Activated naive CD4-positive, alpha-beta T cell treated with anti-CD3 and anti-CD28 coated beads for 36 hours (primary cell): ENCODE measurements around the gene SLC5A10. TPM values are rescaled to one million over a fixed set of nuclear protein-coding genes. Genes with fewer than 3 reads are reported as not detected.

Experiments
- CTCF ChIA-PET: fragments of 350-600 bp; sonication (Branson Sonifier 250); formaldehyde crosslinking; loops from one replicate; lab custom pipeline; 2021; ENCODE audit warnings: antibody characterized with exemption; lab: Charles Lee
- DNase-seq: peaks from one replicate; pipeline ENCODE4 v3.0.0-alpha.2; 2020
- H3K27ac Mint-ChIP-seq: one replicate; pipeline ENCODE4 v1.8.0; 2021; ENCODE audit warnings: mild to moderate bottlenecking, mixed read lengths
- H3K27me3 Mint-ChIP-seq: one replicate; pipeline ENCODE4 v1.8.0; 2021; ENCODE audit warnings: low read depth, mixed read lengths
- H3K36me3 Mint-ChIP-seq: one replicate; pipeline ENCODE4 v1.8.0; 2021; ENCODE audit warnings: low read depth, mixed read lengths
- H3K4me1 Mint-ChIP-seq: one replicate; pipeline ENCODE4 v1.8.0; 2021; ENCODE audit warnings: low read depth, mixed read lengths
- H3K4me3 Mint-ChIP-seq: one replicate; pipeline ENCODE4 v1.8.0; 2021; ENCODE audit warnings: mild to moderate bottlenecking, moderate library complexity, mixed read lengths
- H3K9me3 Mint-ChIP-seq: one replicate; pipeline ENCODE4 v1.8.0; 2021; ENCODE audit warnings: mixed read lengths
- intact Hi-C: fragments of 100-400 bp; cut with micrococcal nuclease; formaldehyde crosslinking; loops from one replicate; pipeline ENCODE4 v1.15.1; 2023
- total RNA-seq, 2 experiments: library from RNA; stranded (reverse); gene quantifications; one replicate each; pipeline ENCODE4 v1.2.3, GENCODE V29; 2021

Gene SLC5A10
- total RNA-seq, 2 experiments from 2014 or later: not detected

- CTCF ChIA-PET: no interaction called here
- H3K27me3 Mint-ChIP-seq: no peaks in the 10 kb centered on the region
- H3K4me1 Mint-ChIP-seq: no peaks in the 10 kb centered on the region
- no peak for DNase-seq
- H3K4me3 Mint-ChIP-seq: no peak overlapping the region
- intact Hi-C loops: no loop called here
- no peak overlapping the region for H3K27ac Mint-ChIP-seq
- peaks cover 18% of the 10 kb centered on the region for H3K36me3 Mint-ChIP-seq
- H3K9me3 Mint-ChIP-seq: no peaks in the 10 kb centered on the region
Measured at GRCh38 chr17:18981335-18981641, 29.3 kb downstream of the SLC5A10 start.

GRCh38 chr17:18981642-18982424 lies 29.9 kb downstream of the SLC5A10 start:
- no peaks in the 10 kb centered on the region for H3K9me3 Mint-ChIP-seq
- peaks cover 14% of the 10 kb centered on the region for H3K36me3 Mint-ChIP-seq
- no peaks in the 10 kb centered on the region for H3K27me3 Mint-ChIP-seq
- no peaks in the 10 kb centered on the region for H3K4me1 Mint-ChIP-seq
- no peak overlapping the region for H3K27ac Mint-ChIP-seq
- CTCF ChIA-PET: no interaction called here
- no peak overlapping the region for H3K4me3 Mint-ChIP-seq
- DNase-seq: no peak
- intact Hi-C loops: no loop called here

DNA sequence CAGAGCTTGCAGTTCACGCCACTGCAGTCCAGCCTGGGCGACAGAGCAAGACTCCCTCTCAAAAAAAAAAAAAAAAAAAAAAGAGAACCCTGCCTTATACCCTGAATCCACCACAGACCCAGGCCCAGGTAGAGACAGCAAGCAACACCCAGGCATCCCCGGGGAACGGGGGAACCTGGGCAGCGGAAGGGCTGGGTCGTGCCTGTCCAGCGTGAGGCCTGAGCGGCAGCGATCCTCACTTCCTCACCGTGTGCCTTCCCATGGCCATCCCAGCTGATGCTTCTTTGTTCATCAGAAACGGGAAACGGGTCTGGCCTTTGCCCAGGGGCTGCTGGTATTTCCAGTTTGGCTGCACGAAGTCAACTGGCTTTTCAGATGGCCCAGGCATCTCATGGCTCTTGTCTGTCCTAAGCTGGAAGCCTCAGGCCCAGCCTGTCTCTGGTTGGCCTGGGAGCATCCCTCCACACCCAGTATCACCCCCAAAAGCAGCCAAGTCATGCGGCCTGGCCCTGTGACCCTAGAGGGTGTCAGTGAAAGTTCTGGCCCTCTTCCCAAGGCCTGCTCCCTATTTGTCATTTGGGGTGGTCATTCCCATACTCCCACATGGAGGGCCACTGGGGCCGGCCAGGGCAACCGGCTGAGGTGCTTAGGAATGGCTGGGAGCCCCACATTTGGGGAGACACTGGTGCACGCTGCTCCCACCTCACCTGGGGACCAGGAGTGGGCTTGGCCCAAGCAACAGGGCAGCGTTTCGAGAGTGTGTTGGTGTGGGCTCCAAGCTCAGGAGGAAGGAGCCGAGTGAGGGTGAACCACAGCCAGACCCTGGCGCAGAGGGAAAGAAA lies 32.5 kb downstream of the SLC5A10 start:
- Mint-ChIP-seq H3K4me1 (no peaks in the 10 kb centered on the region), H3K27me3 (no peaks in the 10 kb centered on the region), H3K36me3 (peaks cover 13% of the 10 kb centered on the region), H3K27ac (no peak overlapping the region), H3K4me3 (no peak overlapping the region), H3K9me3 (no peaks in the 10 kb centered on the region)
- no peak for DNase-seq
- CTCF ChIA-PET: interaction anchor here (0.5 kb wide), 1 partner anchor 120 kb away, joined by 4 read pairs; no protein-coding TSS in a partner anchor
- intact Hi-C loops: no loop called here

DNA sequence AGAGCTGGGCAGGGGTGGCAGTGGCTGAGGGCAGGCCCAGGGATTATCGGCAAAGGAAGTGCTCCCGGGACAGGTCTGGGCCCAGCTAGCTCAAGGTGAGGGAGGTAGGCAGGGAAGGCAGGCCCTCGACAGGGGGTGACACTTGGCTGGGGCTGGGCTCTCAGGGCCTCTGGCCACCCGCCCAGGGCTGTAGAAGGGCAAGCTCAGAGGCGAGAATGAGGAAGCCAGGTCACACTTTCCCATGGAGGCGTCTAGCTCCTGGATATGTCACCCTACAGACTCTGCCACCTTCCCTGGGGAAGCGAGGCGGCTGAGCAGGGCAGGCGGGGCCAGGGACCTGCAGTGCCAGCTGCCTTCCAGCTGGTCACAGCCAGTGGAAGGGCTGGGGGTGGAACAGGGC lies 33.5 kb downstream of the SLC5A10 start:
- no peak for DNase-seq
- H3K27me3 Mint-ChIP-seq: no peaks in the 10 kb centered on the region
- H3K4me1 Mint-ChIP-seq: no peaks in the 10 kb centered on the region
- H3K36me3 Mint-ChIP-seq: peaks cover 11% of the 10 kb centered on the region
- intact Hi-C loops: no loop called here
- H3K9me3 Mint-ChIP-seq: no peaks in the 10 kb centered on the region
- no peak overlapping the region for H3K4me3 Mint-ChIP-seq
- CTCF ChIA-PET: interaction anchor here (0.5 kb wide), 1 partner anchor 293 kb away, joined by 3 read pairs; no protein-coding TSS in a partner anchor
- H3K27ac Mint-ChIP-seq: no peak overlapping the region

DNA sequence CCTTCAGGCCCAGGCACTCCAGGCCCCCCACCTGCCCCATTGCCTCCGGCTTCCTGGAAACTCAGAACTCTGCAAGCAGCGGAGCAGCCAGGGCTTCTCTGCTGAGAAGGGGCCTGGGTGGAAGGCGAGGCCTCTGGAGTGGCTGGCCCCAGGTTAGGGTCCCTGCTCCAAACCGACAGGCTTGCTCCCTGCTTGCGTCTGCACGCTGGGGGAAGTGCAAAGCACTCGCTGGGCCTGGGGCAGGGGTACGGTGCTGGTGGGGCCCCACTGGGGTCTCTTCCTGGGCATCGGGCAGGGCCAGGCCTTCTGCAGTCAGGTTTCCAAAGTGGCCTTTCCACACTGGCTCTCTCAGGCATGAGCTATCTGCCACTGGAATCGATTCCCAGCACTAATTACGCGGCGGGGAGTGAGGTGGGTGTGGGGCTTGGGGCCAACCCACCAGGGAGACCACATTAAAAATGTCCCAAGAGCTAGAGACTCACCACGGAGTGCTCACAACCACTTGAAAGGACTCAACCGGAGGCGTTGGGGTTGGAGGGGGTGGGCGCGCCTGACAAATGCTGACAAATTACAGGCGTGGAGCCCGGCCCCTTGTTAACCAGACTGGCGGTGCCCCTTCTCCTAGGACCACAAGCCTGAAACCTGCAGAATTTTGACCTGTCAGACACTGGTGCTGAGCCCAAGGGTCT lies 34.7 kb downstream of the SLC5A10 start:
- no peak overlapping the region for H3K4me3 Mint-ChIP-seq
- peaks cover 11% of the 10 kb centered on the region for H3K36me3 Mint-ChIP-seq
- CTCF ChIA-PET: no interaction called here
- DNase-seq: no peak
- no peaks in the 10 kb centered on the region for H3K4me1 Mint-ChIP-seq
- H3K9me3 Mint-ChIP-seq: no peaks in the 10 kb centered on the region
- no peaks in the 10 kb centered on the region for H3K27me3 Mint-ChIP-seq
- H3K27ac Mint-ChIP-seq: no peak overlapping the region
- intact Hi-C loops: no loop called here

GRCh38 chr17:18987230-18987610 lies 35.3 kb downstream of the SLC5A10 start:
- no peak for DNase-seq
- H3K9me3 Mint-ChIP-seq: no peaks in the 10 kb centered on the region
- H3K4me1 Mint-ChIP-seq: peaks cover 2% of the 10 kb centered on the region
- H3K27ac Mint-ChIP-seq: no peak overlapping the region
- no peaks in the 10 kb centered on the region for H3K27me3 Mint-ChIP-seq
- H3K4me3 Mint-ChIP-seq: no peak overlapping the region
- CTCF ChIA-PET: no interaction called here
- intact Hi-C loops: no loop called here
- peaks cover 11% of the 10 kb centered on the region for H3K36me3 Mint-ChIP-seq

GRCh38 chr17:18987862-18988545 lies 36.0 kb downstream of the SLC5A10 start:
- no peaks in the 10 kb centered on the region for H3K27me3 Mint-ChIP-seq
- peaks cover 10% of the 10 kb centered on the region for H3K36me3 Mint-ChIP-seq
- CTCF ChIA-PET: no interaction called here
- H3K4me1 Mint-ChIP-seq: peaks cover 5% of the 10 kb centered on the region
- H3K4me3 Mint-ChIP-seq: no peak overlapping the region
- no peaks in the 10 kb centered on the region for H3K9me3 Mint-ChIP-seq
- no peak overlapping the region for H3K27ac Mint-ChIP-seq
- intact Hi-C loops: no loop called here
- no peak for DNase-seq

GRCh38 chr17:18988546-18989173 lies 36.7 kb downstream of the SLC5A10 start:
- no peak overlapping the region for H3K27ac Mint-ChIP-seq
- CTCF ChIA-PET: no interaction called here
- peaks cover 11% of the 10 kb centered on the region for H3K36me3 Mint-ChIP-seq
- H3K9me3 Mint-ChIP-seq: no peaks in the 10 kb centered on the region
- DNase-seq: no peak
- intact Hi-C loops: no loop called here
- no peaks in the 10 kb centered on the region for H3K27me3 Mint-ChIP-seq
- H3K4me3 Mint-ChIP-seq: no peak overlapping the region
- H3K4me1 Mint-ChIP-seq: peaks cover 12% of the 10 kb centered on the region

GRCh38 chr17:18990331-18990730 lies 38.4 kb downstream of the SLC5A10 start:
- Mint-ChIP-seq H3K27ac (no peak overlapping the region), H3K9me3 (peaks cover 5% of the 10 kb centered on the region), H3K36me3 (peaks cover 21% of the 10 kb centered on the region), H3K4me1 (peaks cover 18% of the 10 kb centered on the region), H3K4me3 (no peak overlapping the region), H3K27me3 (no peaks in the 10 kb centered on the region)
- CTCF ChIA-PET: no interaction called here
- intact Hi-C loops: no loop called here
- no peak for DNase-seq

DNA sequence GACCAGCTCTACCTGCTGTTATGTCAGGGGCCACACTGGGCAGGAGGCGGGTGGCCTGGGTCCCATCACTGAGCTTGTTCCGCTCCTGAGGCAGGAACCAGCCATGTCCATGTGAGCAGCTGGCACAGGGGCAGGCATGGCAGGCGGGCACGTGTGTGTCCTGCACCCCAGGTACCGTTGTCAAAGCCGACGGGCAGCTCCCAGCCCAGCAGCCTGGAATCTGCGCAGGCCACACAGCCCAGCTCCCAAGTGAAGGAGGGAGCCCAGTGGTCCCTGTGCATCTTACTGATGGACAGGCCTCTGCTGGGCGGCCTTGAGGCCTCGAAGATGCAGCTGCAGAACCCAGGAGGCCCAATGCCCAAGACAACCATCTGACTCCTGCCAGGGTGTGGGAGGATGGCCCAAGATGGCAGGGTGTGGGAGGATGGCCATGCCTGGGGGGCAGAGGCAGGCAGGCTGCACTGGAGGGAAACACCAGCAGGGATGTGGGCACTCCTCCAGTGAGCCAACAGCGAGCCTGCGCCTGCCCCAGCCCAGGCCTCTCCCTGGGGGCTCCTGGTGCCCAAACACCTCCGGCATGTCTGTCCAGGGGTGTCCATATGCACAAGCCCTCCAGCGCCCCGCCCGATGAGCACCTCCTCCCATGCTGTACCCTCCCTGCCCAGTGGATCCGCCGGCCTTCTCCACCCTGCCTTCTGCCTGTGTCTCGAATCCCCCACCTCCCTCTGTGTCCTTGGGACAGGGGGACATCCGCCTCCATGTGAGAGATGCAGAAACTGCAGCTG lies 39.8 kb downstream of the SLC5A10 start:
- Mint-ChIP-seq H3K4me3 (no peak overlapping the region), H3K4me1 (peaks cover 20% of the 10 kb centered on the region), H3K27ac (no peak overlapping the region), H3K36me3 (peaks cover 32% of the 10 kb centered on the region), H3K9me3 (peaks cover 12% of the 10 kb centered on the region), H3K27me3 (no peaks in the 10 kb centered on the region)
- CTCF ChIA-PET: interaction anchor here (1.8 kb wide), 1 partner anchor 31 kb away, joined by 4 read pairs; no protein-coding TSS in a partner anchor
- intact Hi-C loops: no loop called here
- no peak for DNase-seq

DNA sequence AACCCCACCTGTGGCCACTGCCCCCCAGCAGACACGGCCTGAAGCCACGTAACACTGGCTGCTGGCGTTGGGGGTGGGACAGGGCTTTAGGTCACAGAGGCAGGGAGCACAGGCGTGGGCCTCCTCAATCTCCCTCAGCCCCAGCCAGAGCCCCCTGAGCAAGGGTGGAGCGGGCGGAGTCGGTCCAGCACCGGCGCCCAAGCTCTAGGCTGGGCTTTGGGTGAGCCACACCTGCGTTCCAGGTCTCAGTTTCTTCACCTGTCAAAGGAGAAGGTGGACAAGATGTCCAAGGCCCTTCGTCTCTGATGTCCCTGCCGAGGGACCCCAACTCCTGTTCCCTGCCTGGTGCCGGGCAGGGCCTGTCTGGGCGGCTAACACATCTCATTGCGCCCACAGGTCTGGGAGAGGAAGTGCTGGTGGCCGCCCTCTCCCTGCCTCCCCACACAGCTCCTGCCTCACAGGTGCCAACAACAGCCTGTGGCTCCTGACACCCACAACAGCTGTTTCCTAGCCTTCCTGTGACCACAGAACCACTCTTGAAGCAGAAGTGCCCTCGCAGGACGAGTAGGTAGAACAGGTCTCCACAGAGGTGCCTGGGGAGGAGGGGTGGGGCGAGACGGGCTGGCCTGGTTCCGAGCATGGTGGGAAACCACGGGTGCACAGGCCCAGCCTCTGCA lies 40.6 kb downstream of the SLC5A10 start:
- Mint-ChIP-seq H3K9me3 (peaks cover 12% of the 10 kb centered on the region), H3K4me3 (no peak overlapping the region), H3K36me3 (peaks cover 32% of the 10 kb centered on the region), H3K27ac (no peak overlapping the region), H3K27me3 (no peaks in the 10 kb centered on the region), H3K4me1 (peaks cover 20% of the 10 kb centered on the region)
- intact Hi-C loops: no loop called here
- CTCF ChIA-PET: interaction anchor here (1.8 kb wide), 1 partner anchor 32 kb away, joined by 4 read pairs; no protein-coding TSS in a partner anchor
- no peak for DNase-seq
